Cardiac muscle cell (in vitro differentiated cells and primary cell): Measurements from ENCODE around the gene LIN54. TPM values are rescaled to one million over a fixed set of nuclear protein-coding genes. Genes with fewer than 3 reads are reported as not detected.
"Not testable (repeated sequence)": the region's sequence is repeated elsewhere in the genome, so short reads cannot be mapped to it uniquely, and the experiment has no call there.

ENCODE experiments used
- DNase-seq, 2 donors: peaks; one replicate each; pipeline versions ENCODE4 v3.0.0 to v3.0.0-alpha.2; 2010 to 2017; ENCODE audit warnings: low read depth in 1 of 2, low spot score in 1 of 2
- H3K27ac ChIP-seq: fragments of 200-600 bp; sonication (generic); 2 replicates; pipeline ENCODE4 v1.5.1; 2016
- H3K27me3 ChIP-seq: fragments of 200-600 bp; sonication (generic); 2 replicates; pipeline ENCODE4 v1.6.0; 2016; ENCODE audit warnings: control low read depth
- H3K36me3 ChIP-seq: fragments of 200-600 bp; sonication (generic); 2 replicates; pipeline ENCODE4 v1.5.1; 2016; ENCODE audit warnings: control low read depth
- H3K4me1 ChIP-seq: fragments of 200-600 bp; sonication (generic); 2 replicates; pipeline ENCODE4 v1.8.1; 2017; ENCODE audit warnings: low read depth, mild to moderate bottlenecking, mixed run types
- H3K4me3 ChIP-seq: fragments of 200-600 bp; sonication (generic); 2 replicates; pipeline ENCODE4 v1.5.1; 2016; ENCODE audit warnings: mild to moderate bottlenecking
- H3K9me3 ChIP-seq: fragments of 200-600 bp; sonication (generic); 2 replicates; pipeline ENCODE4 v1.5.1; 2017; ENCODE audit warnings: low read depth, mild to moderate bottlenecking, control low read depth
- polyA plus RNA-seq: library from polyadenylated mRNA; unstranded; fragments of >200 nt; fragmentation: Nextera tagmentation; extraction: Ambion mirVana; gene quantifications from 2 replicates; pipeline ENCODE4 v1.2.1, GENCODE V29; 2016
- total RNA-seq: library from RNA; depleted of rRNA; stranded (reverse); fragments of >200 nt; gene quantifications from 2 replicates; pipeline ENCODE4 v1.2.3, GENCODE V29; 2016
- TF ChIP-seq, protein P1 (sequence below): IDR thresholded peaks from 2 replicates; pipeline ENCODE4 v1.5.1; 2012; ENCODE audit warnings: low read depth, mild to moderate bottlenecking, low read length

Gene LIN54
- total and polyA plus RNA-seq, 2 experiments from 2014 or later = 4.8 to 9.2 TPM

DNA sequence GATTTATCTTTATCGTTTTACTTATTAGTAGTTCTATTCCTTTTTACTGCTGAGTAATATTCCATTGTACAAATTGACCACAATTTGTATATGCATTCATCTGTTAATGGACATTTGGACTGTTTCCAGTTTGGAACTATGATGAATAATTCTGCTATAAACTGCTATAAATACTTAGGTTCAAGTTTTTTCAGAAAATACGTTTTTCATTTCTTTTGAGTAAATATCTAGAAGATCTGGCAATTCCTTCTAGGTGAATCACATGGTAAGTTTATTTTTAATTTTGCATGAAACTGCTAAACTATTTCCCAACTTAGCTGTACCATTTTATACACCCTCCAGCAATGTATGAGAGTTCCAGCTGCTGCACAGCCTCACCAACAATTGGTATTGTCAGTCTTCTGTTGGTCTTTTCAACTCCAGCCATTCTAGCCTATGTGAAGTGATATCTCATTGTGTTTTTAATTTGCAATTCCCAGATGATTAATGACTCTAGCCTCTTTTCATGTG is 22.2 kb downstream of the LIN54 start:
- Histone ChIP-seq H3K4me3 (no peak overlapping the region), H3K27me3 (no peaks in the 10 kb centered on the region), H3K4me1 (no peaks in the 10 kb centered on the region), H3K36me3 (peaks cover 5% of the 10 kb centered on the region), H3K9me3 (no peaks in the 10 kb centered on the region), H3K27ac (no peak overlapping the region)
- TF ChIP-seq, protein P1, sequence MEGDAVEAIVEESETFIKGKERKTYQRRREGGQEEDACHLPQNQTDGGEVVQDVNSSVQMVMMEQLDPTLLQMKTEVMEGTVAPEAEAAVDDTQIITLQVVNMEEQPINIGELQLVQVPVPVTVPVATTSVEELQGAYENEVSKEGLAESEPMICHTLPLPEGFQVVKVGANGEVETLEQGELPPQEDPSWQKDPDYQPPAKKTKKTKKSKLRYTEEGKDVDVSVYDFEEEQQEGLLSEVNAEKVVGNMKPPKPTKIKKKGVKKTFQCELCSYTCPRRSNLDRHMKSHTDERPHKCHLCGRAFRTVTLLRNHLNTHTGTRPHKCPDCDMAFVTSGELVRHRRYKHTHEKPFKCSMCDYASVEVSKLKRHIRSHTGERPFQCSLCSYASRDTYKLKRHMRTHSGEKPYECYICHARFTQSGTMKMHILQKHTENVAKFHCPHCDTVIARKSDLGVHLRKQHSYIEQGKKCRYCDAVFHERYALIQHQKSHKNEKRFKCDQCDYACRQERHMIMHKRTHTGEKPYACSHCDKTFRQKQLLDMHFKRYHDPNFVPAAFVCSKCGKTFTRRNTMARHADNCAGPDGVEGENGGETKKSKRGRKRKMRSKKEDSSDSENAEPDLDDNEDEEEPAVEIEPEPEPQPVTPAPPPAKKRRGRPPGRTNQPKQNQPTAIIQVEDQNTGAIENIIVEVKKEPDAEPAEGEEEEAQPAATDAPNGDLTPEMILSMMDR = no peak
- DNase-seq = no peak

DNA sequence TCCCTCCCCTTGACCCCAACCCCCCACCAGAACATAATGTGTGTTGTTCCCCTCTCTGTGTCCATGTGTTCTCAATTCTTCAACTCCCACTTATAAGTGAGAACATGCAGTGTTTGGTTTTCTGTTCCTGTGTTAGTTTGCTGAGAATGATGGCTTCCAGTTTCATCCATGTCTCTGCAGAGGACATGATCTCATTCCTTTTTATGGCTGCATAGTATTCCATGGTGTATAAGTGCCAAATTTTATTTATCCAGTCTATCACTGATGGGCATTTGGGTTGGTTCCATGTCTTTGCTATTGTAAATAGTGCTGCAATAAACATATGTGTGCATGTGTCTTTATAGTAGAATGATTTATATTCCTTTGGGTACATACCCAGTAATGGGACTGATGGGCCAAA is 23.1 kb downstream of the LIN54 start:
- not testable (repeated sequence) for H3K4me1 ChIP-seq, H3K27ac ChIP-seq, H3K4me3 ChIP-seq, H3K27me3 ChIP-seq, H3K9me3 ChIP-seq, DNase-seq, H3K36me3 ChIP-seq

DNA sequence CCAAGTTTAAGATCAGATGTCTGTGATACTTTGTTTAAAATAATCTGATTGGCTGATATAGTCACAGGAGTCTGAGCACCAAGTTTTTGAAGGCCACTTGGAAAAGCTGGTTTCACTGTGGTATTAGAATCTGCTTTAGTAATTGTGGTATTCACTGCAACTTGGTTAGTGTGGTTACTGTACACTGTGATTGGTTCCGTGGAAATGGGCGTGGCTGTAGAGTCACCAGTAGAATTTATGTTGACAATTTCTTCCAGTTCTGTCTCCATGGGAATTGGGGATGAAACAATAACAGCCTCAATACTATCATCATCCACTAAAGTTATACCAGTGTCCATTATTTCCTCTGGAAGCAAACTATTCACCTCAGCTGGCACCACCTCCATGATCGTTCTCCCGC is 26.2 kb downstream of the LIN54 start:
- Histone ChIP-seq H3K27me3 (no peaks in the 10 kb centered on the region), H3K9me3 (no peaks in the 10 kb centered on the region), H3K4me3 (no peak overlapping the region), H3K4me1 (no peaks in the 10 kb centered on the region), H3K27ac (no peak overlapping the region), H3K36me3 (peaks cover 11% of the 10 kb centered on the region)
- TF ChIP-seq, protein P1 = no peak
- peak in 1 of 2 donors; percentile 22 for DNase-seq

DNA sequence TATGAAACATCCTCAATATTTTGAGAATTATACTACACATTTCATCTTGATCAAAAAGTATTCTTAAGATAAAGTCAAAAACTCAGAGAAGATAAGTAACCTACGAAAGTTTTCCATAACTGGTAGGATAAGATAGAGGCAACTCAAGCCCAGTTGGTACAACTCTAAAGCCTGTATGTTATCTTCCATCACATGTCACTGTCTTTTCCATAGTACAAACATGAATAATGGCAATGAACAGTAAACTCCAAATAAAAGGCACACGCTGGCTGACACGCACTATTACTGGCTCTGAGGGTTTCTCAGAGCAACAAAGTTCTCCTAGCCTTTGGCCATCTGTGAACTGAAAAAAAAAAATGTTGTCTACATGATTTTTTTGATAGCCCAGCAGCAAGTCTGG is 27.2 kb downstream of the LIN54 start:
- no peak for DNase-seq
- no peak overlapping the region for H3K27ac ChIP-seq
- TF ChIP-seq, protein P1 = no peak
- H3K4me1 ChIP-seq = no peaks in the 10 kb centered on the region
- no peaks in the 10 kb centered on the region for H3K9me3 ChIP-seq
- no peak overlapping the region for H3K4me3 ChIP-seq
- H3K36me3 ChIP-seq = peaks cover 11% of the 10 kb centered on the region
- no peaks in the 10 kb centered on the region for H3K27me3 ChIP-seq

DNA sequence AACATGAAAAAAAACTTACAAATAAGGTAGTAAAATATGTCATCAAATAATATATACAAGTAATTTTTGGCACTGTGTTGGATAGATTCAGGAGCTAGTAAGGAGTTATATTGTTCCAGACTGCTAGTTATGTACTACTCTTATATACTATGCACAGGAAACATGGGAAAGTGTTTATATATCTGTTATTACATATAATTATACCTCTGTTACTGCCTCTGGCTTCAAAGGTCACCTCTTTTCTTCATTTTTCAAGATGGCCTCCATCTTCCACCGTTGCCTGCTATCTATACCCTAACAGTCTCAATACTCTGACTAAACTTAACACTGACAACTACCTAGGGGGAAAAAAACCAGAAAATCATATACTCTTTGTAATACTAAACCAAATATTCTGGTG is 29.5 kb downstream of the LIN54 start:
- no peak overlapping the region for H3K27ac ChIP-seq
- no peaks in the 10 kb centered on the region for H3K27me3 ChIP-seq
- no peaks in the 10 kb centered on the region for H3K9me3 ChIP-seq
- DNase-seq = no peak
- H3K36me3 ChIP-seq = peaks cover 11% of the 10 kb centered on the region
- TF ChIP-seq, protein P1 = no peak
- H3K4me1 ChIP-seq = no peaks in the 10 kb centered on the region
- H3K4me3 ChIP-seq = no peak overlapping the region

DNA sequence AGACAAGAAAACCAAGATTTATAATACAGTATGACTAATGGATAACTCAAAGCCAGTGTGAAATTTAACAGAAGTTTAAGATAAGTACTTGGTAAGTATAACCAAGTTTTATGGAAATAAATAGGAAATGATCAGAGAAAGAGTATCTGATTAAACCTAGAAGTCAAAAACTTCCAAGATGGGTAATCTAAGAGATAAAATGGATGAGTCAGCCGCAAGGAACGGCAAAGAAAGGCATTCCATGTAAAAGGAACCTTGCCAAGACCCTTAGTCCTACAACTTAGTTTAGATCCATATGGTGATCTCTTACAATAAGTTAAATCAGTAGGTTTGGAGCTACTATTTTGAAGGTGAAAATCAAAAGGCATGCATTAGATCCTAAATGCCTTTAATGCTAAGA is 34.8 kb downstream of the LIN54 start:
- H3K27me3 ChIP-seq = no peaks in the 10 kb centered on the region
- H3K4me1 ChIP-seq = no peaks in the 10 kb centered on the region
- DNase-seq = peak in 1 of 2 donors; percentile 44

More for the DNA sequence above, 34.8 kb downstream of the LIN54 start:
- Histone ChIP-seq H3K36me3 (peaks cover 13% of the 10 kb centered on the region), H3K9me3 (no peaks in the 10 kb centered on the region), H3K4me3 (no peak overlapping the region), H3K27ac (no peak overlapping the region)
- TF ChIP-seq, protein P1 = no peak
